Type B pancreatic cell (in vitro differentiated cells): ENCODE data around the gene POU6F2. TPM values are rescaled to one million over a fixed set of nuclear protein-coding genes. Genes with fewer than 3 reads are reported as not detected.

Source experiments
- DNase-seq: peaks from one replicate; pipeline ENCODE4 v3.0.0; 2021; ENCODE audit warnings: mixed read lengths; ENCODE audit not compliant: unreplicated experiment; ENCODE audit errors: extremely low spot score
- H3K27ac Mint-ChIP-seq: 2 replicates; pipeline ENCODE4 v1.8.0; 2021; ENCODE audit warnings: mild to moderate bottlenecking, mixed read lengths
- H3K27me3 Mint-ChIP-seq: 2 replicates; pipeline ENCODE4 v1.8.0; 2021; ENCODE audit warnings: mixed read lengths
- H3K36me3 Mint-ChIP-seq: 2 replicates; pipeline ENCODE4 v1.8.0; 2021; ENCODE audit warnings: mixed read lengths
- H3K4me1 Mint-ChIP-seq: one replicate; pipeline ENCODE4 v1.8.0; 2021; ENCODE audit warnings: mixed read lengths; ENCODE audit not compliant: unreplicated experiment
- H3K4me3 Mint-ChIP-seq: 2 replicates; pipeline ENCODE4 v1.8.0; 2021; ENCODE audit warnings: mild to moderate bottlenecking, mixed read lengths
- H3K9me3 Mint-ChIP-seq: 2 replicates; pipeline ENCODE4 v1.8.0; 2021; ENCODE audit warnings: mixed read lengths
- total RNA-seq: library from RNA; stranded (reverse); gene quantifications from 2 replicates; pipeline ENCODE4 v1.2.1, GENCODE V29; 2021; ENCODE audit warnings: low replicate concordance
- TF ChIP-seq, protein P1 (sequence below): fragments of 200-600 bp; sonication (generic); conservative IDR thresholded peaks from 2 replicates; pipeline ENCODE4 v1.5.0; 2021; ENCODE audit warnings: antibody characterized with exemption, mild to moderate bottlenecking

The POU6F2 gene
- total RNA-seq, 1 donor from 2014 or later: 1.4 TPM

DNA sequence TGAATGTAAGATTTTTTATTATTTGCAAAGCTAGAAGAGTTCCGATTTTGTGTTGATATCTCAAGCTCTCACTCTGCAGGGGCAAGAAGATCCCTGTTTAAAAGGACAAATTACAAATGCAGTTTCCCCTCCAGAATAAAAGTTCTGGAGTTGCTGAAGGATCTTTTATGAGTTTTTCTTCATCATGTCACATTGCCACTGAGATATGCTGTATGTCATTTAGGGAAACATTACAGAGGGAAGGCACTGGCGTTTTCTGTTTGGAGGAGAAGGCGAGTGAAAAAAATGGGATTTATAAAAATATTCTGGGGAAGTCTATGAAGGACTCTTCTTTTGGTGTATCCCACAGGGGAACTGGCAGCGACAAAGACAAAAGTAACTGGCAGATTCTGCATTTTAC lies 57.4 kb downstream of the POU6F2 start:
- TF ChIP-seq, protein P1, sequence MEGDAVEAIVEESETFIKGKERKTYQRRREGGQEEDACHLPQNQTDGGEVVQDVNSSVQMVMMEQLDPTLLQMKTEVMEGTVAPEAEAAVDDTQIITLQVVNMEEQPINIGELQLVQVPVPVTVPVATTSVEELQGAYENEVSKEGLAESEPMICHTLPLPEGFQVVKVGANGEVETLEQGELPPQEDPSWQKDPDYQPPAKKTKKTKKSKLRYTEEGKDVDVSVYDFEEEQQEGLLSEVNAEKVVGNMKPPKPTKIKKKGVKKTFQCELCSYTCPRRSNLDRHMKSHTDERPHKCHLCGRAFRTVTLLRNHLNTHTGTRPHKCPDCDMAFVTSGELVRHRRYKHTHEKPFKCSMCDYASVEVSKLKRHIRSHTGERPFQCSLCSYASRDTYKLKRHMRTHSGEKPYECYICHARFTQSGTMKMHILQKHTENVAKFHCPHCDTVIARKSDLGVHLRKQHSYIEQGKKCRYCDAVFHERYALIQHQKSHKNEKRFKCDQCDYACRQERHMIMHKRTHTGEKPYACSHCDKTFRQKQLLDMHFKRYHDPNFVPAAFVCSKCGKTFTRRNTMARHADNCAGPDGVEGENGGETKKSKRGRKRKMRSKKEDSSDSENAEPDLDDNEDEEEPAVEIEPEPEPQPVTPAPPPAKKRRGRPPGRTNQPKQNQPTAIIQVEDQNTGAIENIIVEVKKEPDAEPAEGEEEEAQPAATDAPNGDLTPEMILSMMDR: no peak
- peaks cover 9% of the 10 kb centered on the region for H3K27me3 Mint-ChIP-seq
- no peak overlapping the region for H3K4me3 Mint-ChIP-seq
- no peaks in the 10 kb centered on the region for H3K36me3 Mint-ChIP-seq
- no peak overlapping the region for H3K27ac Mint-ChIP-seq
- H3K9me3 Mint-ChIP-seq: no peaks in the 10 kb centered on the region
- peaks cover 5% of the 10 kb centered on the region for H3K4me1 Mint-ChIP-seq
- DNase-seq: no peak

DNA sequence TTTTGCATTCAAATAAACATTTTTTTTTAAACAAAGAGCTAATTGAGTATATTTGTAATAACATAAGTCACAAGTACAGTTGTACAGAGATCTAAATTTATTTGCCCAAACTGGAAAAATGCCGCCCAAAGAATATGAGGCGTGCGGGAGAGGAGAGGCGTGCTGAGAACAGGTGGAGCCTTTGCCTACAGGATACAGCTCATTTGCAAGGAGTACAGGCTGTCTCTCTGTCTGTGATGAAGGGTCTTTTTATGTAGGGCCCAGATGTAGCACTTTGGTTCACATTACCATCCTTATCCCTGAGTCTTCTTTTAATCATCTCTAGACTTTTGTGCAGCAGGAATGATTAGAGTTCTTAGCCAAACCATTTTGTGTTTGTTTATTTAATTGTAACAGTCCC lies 58.2 kb downstream of the POU6F2 start:
- TF ChIP-seq, protein P1: no peak
- H3K27ac Mint-ChIP-seq: no peak overlapping the region
- H3K4me1 Mint-ChIP-seq: peaks cover 5% of the 10 kb centered on the region
- H3K9me3 Mint-ChIP-seq: no peaks in the 10 kb centered on the region
- no peak for DNase-seq
- H3K36me3 Mint-ChIP-seq: no peaks in the 10 kb centered on the region
- no peak overlapping the region for H3K4me3 Mint-ChIP-seq
- H3K27me3 Mint-ChIP-seq: peaks cover 9% of the 10 kb centered on the region

DNA sequence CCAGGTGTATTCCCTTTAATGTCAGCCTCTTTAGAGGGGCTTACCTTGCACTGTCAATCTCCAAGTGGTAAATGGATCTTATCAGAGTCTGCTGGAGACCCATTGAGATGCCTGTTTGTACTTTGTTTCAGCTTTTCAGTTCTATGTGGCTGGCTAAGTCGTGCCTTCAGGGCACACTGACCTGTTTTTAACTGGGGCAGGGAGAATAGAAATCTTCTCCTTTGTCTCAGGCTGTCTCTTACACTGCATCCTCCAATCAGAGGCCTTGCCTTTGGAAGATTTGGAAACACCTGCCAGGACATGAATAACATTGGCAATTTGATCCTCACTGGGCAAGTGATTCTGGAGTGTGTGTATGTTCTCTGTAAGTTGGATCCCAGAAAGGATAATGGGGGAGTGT lies 65.0 kb downstream of the POU6F2 start:
- Mint-ChIP-seq H3K4me3 (no peak overlapping the region), H3K36me3 (no peaks in the 10 kb centered on the region), H3K27me3 (no peaks in the 10 kb centered on the region), H3K27ac (no peak overlapping the region), H3K4me1 (no peaks in the 10 kb centered on the region), H3K9me3 (no peaks in the 10 kb centered on the region)
- no peak for DNase-seq
- TF ChIP-seq, protein P1: no peak

DNA sequence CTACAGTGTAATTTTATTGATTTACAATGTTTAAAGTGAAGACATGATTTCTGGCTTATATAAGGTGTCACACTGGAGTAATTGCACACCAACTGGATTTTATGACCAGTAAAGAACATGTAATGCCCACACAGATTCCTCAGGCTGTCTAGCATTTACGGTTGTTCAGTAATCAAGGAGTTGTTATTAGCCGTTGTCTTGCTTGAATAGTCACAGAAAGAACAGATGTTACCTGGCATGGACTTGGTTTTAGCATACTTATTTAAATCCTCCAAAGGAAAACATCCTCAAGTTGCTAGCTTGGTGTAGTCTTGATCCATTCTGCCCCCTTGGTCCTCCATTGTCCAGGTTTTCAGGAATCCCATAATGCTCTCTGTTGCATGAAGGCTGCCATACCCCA lies 65.8 kb downstream of the POU6F2 start:
- H3K27me3 Mint-ChIP-seq: no peaks in the 10 kb centered on the region
- H3K4me1 Mint-ChIP-seq: no peaks in the 10 kb centered on the region
- TF ChIP-seq, protein P1: no peak
- no peaks in the 10 kb centered on the region for H3K36me3 Mint-ChIP-seq
- H3K4me3 Mint-ChIP-seq: no peak overlapping the region
- H3K27ac Mint-ChIP-seq: no peak overlapping the region
- no peaks in the 10 kb centered on the region for H3K9me3 Mint-ChIP-seq
- DNase-seq: no peak

DNA sequence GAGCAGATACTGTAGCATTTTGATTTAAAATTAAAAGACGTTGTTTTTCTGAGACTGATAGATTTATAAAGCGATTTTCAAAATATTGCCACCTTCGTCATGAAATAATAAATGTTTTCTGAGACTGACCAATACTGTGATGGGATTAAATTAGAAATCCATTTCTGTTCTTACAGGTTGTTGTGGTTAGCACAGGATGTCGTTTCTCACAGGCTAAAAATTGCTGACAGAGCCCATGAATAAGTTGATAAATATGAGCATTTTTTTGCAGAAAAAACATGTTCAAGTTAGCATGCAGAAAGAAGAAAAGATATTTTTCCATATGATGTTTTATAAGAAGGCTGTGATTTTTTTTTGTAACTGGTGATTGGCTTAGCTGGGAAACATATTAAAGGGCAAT lies 66.8 kb downstream of the POU6F2 start:
- H3K36me3 Mint-ChIP-seq: no peaks in the 10 kb centered on the region
- DNase-seq: no peak
- no peaks in the 10 kb centered on the region for H3K4me1 Mint-ChIP-seq
- no peak overlapping the region for H3K27ac Mint-ChIP-seq
- no peak overlapping the region for H3K4me3 Mint-ChIP-seq
- H3K27me3 Mint-ChIP-seq: no peaks in the 10 kb centered on the region
- TF ChIP-seq, protein P1: no peak
- no peaks in the 10 kb centered on the region for H3K9me3 Mint-ChIP-seq

DNA sequence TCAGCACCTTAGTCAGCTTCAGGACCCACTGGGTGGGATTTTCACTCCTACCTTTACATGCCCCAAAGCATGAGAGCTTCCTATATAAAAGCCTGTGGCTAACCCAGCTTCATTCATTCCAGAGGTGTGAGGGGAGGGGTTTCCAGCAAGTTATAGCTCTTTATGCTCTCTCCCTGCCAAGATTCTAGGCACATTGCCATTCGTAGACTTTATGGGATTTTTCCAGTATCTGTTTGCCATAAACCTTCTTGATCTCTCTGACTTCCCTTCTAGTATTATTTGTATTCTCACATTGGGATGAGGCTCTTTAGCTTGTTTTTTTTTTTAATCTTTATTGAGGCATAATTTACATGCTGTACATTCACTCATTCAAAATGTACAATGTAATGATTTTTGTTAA lies 67.5 kb downstream of the POU6F2 start:
- H3K27me3 Mint-ChIP-seq: no peaks in the 10 kb centered on the region
- no peak overlapping the region for H3K4me3 Mint-ChIP-seq
- H3K9me3 Mint-ChIP-seq: no peaks in the 10 kb centered on the region
- H3K4me1 Mint-ChIP-seq: no peaks in the 10 kb centered on the region
- H3K27ac Mint-ChIP-seq: no peak overlapping the region
- H3K36me3 Mint-ChIP-seq: no peaks in the 10 kb centered on the region
- no peak for DNase-seq
- TF ChIP-seq, protein P1: no peak
